Measurements from ENCODE around the gene UQCR10.

Gene UQCR10

DNA sequence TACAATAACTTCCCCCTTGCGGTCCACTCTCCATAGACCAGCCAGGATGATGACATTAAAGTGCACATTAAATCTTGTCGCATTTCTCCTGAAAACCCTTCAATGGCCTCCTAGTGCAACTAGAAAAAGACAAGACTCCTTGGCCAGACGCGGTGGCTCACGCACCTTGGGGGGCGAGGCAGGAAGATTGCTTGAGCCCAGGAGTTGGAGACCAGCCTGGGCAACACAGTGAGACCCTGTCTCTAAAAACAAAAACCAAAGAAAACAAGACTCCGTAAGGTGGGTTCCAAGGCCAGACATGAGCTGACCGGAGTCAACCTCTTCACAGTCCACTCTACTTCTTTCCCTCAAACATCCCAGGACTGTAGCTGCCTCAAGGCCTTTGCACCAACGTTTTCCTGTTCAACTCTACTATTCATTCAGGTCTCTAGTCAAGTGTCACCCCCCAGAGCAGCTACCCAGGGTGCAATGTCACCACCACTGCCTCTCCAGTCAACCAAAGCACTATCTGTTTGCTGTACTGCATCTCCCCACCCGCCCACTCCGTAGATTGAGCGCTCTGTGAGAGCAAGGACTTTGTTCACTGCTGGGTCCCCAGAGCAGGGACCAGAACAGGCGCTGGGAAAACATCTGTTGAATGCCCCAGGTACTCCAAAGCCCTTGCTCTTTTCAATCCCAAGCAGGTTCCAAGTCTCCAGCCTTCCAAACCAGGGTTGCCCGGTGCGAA is 1.1 kb upstream of the UQCR10 start:
- no peak for DNase-seq (ENCODE audit: low spot score)

DNA sequence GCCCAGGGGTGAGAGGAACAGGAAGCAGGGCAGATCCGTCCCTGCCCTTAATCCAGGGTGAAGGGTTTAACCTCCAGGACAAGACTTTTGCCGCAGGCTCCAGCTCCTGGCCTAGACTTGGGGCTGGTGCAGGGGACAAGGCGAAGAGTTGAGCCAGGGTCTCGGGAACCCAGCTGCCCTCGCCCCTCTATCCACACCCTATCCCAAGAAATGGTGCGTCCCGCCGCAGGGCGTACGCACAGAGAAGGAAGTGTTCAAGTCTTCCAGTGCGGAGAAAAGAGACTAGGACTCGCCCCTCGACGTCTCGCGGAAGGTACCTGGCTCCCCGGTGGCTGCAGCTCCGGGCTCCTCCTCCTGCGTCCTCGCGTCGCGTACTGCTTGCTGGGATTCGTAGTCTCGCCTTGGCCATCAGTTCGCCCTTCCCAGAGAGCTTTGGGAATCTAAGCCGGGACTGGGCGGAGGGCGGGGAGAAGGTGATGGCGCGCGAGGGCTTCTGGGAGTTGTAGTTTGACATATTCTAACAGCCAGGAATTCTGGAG is 468 bp upstream of the UQCR10 start, which contains the start of gene ZMAT5:
Gene ZMAT5 (minus strand): TSS at position 376 of the 539 bp plus-strand sequence. CDS start 18,463 bp downstream, outside the sequence.
- peak; percentile 99 for DNase-seq (ENCODE audit: low spot score)

DNA sequence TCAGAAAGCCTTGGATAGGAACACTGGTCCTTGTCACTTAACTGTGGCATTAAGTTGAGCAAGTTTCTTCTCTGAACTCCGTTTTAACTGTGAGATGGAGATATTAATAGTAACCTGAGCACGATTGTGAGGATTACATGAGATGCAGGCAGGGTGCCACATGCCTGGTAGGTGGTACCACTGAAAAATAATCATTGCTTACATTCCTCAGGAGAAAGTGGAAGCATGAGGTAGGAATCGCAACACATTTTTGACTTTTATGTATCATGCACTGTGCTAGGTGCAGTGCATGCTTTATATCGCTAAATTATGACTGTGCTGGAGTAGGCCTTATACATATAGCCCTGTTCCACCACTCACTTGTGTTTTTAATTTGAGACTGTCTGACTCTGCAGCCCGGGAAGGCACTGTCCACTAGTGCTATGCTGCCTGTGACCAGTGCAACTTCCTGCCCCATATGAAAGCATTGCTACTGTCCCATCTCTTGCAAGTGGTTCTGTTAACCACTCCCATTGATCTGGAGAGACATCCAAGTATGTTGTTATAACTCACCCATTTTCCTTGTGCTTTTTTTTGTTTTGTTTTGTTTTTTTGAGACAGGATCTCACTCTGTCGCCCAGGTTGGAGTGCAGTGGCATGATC is 1.0 kb downstream of the UQCR10 start:
- DNase-seq (ENCODE audit: low spot score): no peak

DNA sequence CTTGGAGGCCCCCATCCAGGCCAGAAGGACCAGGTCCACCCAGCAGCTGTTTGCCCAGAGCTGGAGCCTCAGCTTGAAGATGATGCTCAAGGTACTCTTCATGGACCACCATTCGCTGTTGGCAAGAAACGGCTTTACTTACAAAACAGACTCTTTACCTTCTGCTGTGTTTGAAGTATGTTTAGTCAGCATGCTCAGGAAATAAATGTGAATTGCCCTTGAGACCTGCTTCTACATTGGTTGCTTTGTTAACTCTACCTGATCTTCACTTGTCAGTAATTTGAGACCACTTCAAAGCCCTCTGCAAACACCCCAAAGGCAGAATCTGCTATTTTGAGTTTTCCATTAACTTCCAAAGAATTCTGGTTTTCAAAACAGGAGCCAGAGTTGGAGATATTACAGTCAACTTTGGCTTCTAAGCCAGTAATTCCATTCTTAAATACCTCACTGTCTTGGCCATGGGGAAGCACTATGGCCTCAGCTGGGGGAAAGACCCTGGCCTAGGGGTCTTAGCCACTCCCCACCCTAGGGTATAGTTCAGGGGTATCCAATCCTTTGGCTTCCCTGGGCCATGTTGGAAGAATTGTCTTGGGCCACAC is 2.7 kb downstream of the UQCR10 start:
- no peak for DNase-seq (ENCODE audit: low spot score)

DNA sequence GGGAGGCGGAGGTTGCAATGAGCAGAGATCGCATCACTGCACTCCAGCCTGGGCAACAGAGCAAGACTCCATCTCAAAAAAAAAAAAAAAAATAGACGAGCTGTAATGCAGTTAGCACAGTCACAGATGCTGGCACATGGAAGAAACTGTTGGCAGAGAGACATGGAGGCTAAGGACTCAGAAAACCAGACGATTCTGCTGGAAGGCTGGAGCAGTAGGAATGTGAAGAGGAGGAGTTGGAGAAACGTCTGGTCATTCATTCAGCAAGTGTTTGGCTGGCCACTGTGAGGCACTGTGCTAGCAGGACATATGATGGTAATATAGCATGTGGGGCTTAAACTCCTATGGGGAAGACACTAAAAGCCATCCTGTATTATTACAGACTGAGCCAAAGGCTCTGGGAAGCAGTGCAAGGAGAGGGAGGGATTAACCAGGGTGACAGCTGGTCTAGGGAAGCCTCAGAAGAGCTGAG is 5.0 kb downstream of the UQCR10 start:
- peak; percentile 84 for DNase-seq (ENCODE audit: low spot score)

DNA sequence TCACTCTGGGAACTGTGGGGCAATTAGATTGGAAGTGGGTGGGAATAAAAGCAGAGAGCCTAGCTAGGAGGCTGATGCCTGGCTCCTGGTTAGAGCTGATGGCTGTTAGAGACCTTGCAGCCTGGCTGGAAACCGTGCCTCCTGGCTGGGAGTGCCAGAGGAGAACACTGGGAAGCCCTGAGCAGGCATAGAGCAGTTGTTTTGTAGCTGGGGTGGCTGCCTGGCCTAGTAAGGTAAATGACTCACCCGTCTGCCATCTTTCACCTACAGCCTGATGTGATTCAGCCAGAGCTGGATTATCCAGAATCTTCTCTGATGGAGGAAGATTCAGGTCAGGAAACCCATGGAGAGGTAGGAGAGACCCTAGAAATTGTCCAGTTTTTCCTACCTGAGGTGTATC is 6.1 kb downstream of the UQCR10 start:
- DNase-seq (ENCODE audit: low spot score): no peak

DNA sequence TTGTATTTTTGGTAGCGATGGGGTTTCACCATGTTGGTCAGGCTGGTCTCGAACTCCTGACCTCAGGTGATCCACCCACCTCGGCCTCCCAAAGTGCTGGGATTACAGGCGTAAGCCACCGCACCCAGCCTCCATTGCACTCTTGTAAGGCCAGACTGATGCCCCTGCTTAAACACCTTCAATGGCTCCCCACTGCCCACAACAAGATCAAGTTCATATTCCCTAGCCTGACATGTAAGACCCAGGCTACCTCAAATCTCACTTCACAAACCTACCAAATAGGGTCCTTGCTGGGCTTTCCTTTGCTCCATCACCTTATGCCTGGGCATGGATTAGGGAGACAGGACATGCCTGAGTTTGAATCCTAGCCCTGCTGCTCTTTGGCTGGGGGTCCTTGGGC is 13.1 kb downstream of the UQCR10 start:
- DNase-seq (ENCODE audit: low spot score): no peak

DNA sequence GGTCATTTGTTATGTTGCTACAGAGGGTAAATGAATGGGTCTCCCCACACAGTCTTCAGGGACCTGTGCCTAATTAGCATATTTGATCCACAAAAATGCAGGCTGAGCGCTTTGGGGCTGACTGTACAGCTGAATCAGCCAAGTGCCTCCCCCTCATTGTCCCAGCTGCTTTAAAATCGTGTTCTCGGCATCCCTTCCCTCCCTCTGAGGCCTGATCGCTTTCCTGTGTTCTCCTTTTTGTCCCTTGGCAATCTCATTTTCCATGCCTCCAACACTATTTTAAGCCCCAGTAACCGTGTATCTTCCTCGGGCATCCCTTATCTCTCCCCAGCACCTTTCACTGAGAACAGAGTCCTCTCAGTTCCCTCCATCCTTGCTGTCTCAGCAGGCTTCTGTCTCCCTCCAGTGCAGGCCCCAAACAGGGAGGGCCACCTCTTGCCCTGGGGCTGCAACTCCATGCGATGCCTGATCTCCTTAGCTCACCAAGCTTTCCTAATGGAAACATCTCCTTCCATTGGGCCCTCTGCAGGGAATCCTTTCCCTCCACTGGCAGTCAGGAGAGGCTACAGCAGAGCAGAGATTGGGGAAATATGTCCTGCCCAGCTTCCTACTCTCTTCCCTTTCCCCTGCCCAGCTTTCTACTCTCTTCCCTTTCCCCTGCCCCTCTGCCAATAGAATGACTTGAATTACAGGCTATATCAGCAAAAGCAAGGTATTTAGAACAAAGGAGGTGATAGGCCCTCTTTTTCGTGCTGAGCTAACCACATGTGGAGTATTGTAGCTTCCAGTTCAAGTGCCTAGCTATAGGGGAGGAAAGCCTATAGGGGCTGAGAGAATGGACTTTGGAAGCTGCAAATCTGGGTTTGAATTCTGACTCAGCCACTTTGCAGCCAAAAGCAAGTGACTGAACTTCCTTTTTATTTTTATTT is 13.8 kb downstream of the UQCR10 start:
- DNase-seq (ENCODE audit: low spot score): peak; percentile 92

DNA sequence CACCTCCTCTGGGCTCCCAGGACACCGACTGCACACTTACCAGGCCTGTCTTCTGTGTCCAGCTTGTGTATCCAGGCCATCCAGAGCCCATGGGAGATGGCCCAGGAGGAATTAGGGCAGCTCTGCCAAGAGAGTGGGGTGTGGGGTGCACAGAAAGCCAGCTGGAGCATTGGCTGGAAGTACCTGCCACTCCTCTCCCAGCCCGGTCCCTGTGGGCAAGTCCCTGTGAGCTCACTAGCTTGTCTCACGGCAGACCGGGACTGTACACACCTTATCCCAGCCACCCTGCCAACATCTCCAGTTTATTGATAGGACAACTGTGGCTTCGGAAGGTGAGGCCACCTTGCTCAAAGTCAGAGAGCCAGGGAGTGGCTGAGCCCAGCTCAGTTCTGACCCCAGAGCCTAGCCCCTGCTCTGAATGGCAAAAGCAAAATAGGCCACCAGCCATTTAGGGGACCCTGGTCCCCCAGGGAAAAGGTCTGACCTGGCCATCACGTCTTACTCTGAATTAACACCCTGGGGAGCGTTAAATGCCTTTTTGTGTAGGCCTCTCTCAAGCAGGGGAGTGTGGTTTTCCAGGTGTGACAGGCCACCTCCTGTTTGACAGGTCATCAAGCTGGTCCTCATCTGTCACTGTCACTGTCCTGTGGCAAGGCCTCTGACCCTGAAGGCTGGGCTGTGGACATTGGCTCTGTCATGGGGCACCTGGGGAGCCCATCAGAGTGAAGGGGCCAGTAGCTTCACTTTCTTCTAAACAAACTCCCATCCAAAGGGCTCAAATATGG is 15.1 kb downstream of the UQCR10 start:
- peak; percentile 67 for DNase-seq (ENCODE audit: low spot score)

DNA sequence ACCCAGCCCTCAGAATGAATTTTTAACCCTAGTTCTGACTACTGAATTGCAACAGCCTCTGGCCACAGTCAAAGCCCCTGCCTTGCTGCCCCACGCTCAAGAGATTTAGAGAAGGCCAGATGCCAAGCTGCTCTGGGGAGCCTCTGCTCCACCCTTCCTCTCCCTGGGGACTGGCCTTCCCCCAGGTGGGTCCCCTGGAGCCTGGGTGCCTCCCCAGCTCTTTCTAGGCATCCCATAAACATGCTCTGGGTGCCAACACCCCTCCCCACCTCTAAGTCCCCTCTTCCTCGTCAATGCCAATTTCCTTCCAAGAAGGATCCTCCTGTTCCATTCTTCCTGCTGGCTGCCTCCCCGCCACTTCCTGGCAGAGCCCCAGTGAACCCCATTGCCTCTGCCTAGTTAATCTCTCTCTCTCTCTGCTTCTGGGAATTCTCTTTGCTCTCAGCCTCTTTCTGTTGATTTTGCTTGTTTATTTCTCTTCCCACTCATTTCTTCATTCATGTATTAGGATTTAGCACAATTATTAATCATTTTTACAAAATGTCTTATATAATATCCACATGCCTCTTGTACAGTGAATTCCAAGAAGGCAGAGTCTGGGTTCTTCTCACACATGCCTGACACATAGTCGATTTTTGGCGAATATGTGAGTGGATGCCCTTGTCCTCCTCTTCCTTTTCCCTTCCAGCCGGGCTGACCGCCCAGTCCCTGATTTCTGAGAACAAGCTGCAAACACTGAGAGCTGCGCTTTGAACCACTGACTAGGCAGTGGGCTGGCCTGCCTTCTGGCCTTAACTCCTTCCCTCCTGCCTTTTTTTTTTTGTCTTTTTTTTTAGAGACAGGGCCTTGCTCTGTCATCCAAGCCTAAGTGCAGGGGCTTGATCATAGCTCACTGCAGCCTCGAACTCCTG is 17.5 kb downstream of the UQCR10 start:
- peak; percentile 44 for DNase-seq (ENCODE audit: low spot score)

DNA sequence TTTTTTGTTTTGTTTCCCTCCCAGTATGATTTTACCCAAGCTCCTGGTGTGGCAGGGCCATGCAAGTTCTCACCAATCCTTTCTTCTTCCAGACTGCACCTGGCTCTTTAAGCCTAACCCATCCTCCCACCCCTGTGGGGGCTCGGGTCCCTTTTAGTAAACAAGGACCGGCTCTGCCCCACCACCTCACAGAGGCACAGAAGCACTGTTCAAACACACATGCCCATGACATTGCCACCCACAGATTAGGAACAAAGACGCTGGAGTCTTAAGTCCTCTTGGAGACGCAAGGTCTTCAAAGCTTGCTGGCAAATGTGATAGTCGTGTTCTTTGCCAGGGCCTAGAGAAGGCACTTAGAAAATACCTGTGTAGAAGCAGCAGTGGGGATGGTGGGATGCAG is 18.9 kb downstream of the UQCR10 start:
- no peak for DNase-seq (ENCODE audit: low spot score)

DNA sequence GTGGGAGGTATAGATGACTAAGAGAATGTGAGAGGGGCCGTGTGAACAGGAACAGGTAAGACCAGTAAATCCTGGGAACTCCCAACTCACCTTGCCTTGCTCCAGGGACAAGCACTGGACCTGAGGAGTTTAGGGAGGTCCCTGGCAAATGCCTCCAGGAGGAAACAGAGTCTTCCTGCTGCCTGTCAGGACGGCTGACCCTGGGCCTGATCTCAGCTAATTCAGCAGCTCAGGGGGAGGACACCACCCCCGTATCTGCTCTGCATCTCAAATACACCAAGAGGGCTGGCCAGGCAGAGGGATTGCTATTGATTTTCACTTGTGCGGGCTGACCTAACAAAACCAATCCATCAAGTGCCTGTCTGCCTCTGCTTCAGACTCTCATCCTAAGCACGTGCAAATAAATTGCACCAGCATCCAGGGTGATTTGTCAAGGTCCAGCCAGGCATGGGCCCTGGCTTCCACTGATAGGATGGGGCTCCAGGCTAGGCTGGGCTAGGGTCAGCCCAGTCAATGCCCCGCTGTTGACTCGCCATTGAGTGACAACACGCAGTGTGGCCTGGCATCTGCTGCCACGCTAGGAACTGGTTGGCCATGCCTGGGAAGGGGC is 20.3 kb downstream of the UQCR10 start:
- no peak for DNase-seq (ENCODE audit: low spot score)

DNA sequence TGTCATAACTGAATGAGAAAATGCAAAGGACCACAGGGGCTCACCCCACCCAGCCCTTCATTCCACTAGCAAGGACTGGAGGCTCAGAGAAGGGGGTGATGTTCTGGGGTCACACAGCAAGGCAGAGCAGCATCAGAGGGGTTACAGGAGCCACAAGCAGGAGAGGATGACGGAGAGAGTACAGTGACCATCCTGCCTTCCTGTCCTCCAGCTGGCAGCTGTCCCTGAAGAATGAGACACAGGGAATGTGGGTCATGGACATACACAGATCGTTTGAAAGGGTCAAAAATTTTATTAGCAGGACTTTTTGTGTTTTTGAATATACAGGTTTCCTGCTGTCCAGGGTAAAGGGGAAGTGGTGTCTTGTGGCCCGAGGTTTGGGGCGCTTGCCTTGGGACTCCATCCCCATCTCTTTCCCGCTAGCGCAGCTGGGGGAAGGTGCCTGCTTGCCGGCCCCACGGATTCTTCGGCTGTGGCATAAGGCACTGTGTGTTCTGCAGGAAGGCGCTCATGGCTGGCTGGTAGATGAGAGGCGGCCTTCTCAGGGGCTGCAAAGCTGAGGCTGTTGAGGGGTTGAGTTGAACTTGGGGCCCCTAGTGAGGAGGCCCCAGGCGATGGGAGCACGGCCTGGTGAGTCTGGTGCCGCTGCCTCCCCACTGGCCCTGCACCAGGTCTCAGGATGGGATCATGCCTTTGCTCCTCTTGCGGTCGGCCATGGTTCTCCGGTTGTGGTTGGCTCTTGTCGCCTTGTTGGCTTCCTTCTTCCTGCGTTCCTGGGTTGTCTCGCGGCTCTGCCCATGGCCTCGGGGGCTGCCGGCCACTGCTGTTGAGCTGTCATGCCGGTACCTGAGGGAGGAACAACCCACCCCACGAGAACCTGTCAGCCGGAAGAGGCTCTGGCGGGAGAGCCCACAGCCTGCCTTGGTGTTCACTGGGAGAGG is 21.4 kb downstream of the UQCR10 start:
- DNase-seq (ENCODE audit: low spot score): no peak

DNA sequence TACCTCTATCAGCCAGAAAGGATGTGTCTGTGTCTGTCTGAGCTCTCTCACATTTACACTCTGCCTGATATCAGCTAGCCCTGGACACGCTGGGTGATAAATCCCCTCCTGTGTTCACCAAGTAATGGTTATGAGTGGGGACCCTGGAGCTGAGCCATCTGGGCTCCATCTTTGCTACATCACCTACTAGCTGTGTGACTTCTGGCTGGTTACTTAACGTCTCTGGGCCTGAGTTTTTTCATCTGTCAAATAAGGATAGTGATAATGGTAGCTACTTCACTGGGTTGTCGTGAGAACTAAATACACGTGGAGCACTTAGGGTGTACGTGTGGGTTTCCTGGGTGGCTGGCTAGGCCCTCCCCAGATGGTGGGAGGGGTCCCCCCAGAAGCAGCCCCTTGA is 22.9 kb downstream of the UQCR10 start:
- DNase-seq (ENCODE audit: low spot score): no peak

DNA sequence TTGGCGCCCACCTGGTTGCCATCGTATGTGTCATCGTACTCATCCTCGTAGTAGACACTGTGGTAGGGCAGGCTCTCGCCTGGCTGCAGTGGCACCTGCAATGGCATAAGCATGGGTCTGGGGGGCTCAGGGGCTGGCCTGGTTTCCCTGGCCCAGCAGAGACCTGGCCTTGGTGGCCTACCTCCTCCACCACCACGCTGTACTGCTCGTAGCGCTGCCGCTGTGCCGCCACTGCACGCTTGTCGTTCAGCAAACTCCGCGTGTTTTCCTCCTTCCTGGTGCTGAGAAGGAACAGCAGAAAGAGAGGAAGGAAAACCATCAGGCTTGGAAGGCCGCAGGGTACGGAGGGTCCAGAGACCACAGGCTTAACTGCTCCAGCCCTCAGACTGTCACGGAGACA is 26.2 kb downstream of the UQCR10 start:
- no peak for DNase-seq (ENCODE audit: low spot score)

DNA sequence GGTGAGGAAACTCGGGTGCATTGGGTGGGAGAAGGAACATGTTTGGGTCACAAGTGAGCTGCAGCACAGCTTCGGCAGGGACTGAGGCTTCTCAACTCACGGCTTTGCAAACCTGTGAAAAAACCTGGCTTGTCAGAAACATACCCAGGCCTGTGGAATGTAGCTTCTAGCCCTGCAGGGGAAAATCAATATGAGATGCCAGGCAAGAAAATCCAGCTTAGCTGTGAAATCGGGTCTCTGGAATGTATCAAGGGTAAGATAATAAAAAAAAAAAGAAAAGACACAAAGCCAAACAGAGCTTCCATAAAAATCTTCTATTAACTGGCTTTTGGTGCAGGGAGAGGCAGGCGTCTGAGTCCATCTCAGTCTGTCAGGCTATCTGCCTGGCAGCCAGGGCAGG is 28.5 kb downstream of the UQCR10 start:
- DNase-seq (ENCODE audit: low spot score): no peak

DNA sequence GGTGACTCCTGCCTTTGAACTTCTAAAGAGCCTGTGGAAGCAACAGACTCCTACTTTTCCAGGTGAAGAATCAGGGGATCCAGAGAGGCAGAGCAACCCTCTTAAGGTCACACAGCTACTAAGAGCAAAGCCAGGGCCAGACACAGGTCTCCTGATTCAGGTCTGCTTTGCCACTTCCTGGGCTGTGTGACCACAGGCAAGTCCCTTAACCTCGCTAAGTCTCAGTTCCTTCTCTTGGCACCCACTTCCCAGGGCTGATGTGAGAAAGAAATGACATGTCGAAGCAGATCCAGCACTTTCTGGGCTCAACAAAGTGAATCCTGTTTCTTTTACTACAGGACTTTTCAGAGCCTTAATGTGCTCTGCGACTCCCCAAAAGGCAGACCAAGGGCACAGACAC is 30.2 kb downstream of the UQCR10 start:
- no peak for DNase-seq (ENCODE audit: low spot score)

DNA sequence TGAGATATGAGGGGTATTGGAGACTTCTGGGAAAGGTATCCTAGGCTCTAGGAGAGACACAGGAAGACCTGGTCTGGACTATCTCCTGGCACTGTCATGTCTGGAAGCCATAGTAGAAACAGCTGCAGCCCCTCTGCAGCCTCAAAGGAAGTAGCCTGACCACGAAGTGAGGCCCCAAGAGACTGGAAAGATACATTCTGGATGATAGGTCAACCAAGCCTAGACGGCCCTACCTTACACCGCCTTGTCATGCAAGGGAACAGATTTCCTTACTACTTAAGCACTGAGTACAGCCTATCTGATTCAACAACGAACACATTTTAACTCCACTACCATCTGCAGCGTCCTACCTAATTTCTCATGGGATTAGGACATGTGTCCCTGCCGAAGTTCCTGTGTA is 31.1 kb downstream of the UQCR10 start:
- DNase-seq (ENCODE audit: low spot score): no peak

Measured in AG20443 (cell line).